ENCODE data around the gene RPL37. TPM values are rescaled to one million over a fixed set of nuclear protein-coding genes. Genes with fewer than 3 reads are reported as not detected.
"Not testable (repeated sequence)": the region's sequence is repeated elsewhere in the genome, so short reads cannot be mapped to it uniquely, and the experiment has no call there.

The RPL37 gene
- total RNA-seq, 2 donors from 2014 or later: 738 to 822 TPM

DNA sequence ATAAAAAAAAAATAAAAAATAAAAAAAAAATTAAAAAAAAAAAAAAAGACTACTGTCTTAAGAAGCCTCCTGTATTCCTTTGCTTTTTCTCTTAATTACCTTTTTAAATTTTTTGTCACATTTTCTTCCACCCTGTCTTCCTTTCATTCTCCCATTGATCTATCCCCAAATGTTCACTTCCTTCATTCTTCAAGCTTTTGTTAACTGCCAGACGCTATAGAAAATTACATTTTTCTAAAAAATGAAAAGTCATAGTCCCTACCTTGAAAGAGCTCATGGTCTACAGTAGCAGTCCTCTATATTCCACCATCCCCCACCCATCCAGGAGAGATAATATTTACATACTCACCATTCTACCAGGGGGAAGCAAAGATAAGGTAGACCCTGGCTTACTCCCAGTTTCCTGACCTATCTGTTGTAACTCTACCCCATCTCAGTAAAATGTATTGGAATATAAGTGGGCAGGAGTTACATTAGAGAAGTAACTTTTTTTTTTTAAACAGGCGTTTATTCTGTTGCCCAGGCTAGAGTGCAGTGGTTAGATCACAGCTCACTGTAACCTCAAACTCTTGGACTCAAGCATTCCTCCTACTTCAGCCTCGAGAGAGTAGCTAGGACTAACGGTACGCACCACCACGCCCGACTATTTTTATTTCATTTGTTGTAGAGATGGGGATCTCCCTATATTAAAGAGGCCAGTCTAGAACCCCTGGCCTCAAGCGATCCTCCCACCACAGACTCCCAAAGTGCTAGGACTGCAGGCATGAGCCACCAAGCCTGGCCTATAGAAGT, 33.1 kb downstream of the RPL37 start:
- intact Hi-C loops (cut with DNase I): no loop called here
- no peak for DNase-seq (ENCODE audit: low spot score)

GRCh38 chr5:40799258-40799657, 35.8 kb downstream of the RPL37 start:
- intact Hi-C loops (cut with DNase I): no loop called here
- DNase-seq (ENCODE audit: low spot score): no peak

DNA sequence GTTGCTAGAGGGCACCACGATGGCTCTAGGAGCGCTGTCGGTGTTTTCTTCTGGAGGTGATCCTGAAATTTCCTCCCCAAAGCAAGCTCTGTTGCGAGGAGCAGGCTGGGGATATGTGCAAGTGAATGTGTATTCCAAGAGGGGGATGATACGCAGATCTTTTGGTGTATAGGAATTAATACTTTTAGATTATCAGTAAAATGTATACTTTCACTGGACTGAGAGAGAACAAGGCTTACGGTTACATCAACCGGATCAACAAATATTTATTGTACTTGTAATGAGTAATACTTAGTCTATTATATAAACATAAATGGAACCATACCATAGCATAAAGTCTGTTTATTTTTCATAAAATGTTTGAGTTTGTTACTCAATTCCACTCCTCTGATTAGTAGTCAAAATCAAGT, 36.2 kb downstream of the RPL37 start:
- DNase-seq (ENCODE audit: low spot score): no peak
- intact Hi-C loops (cut with DNase I): no loop called here

DNA sequence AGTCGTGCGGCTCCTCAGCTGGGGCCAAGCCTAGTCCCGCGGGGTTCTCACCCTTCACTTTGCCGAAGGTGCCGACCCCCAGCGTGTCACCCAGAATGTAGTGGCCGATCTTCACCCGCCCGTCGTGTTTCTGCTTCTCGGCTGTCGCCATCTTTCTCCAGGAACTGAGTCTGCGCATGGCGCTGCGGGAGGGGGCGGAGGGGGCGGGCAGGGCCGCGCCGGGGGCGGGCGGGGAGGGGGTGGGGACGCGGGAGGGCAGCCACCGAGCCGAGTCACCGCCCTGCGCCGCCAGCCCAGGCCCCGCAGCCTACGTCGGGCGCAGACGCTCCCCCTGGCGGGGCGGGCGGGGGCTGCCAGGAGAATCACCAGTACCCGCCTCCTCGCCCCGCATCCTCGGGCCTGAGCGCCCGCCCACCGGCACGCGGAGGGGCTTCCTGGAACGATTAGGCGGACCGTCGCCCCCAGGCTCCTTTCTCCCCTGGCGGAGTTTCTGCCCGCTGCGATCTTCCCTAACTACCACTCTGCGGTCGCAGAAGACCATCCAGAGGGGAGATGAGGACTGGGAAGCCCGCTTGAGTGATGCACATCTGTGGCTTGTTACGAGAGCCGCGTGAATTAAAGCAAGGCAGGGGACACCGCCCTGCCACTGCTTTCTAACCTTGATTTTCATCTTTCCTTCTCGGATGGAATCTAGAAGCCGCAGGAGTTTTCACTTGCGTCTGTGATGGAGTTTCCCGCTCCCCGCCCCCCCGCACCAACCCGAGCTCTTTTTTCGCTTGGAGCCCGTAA, 36.8 kb downstream of the RPL37 start, which contains the start of gene PRKAA1:
Gene PRKAA1 (minus strand): TSS at position 363 of the 789 bp plus-strand sequence. CDS start 185 bp downstream, at position 178.
- intact Hi-C loops (cut with DNase I): no loop called here
- DNase-seq (ENCODE audit: low spot score): peak; percentile 96

DNA sequence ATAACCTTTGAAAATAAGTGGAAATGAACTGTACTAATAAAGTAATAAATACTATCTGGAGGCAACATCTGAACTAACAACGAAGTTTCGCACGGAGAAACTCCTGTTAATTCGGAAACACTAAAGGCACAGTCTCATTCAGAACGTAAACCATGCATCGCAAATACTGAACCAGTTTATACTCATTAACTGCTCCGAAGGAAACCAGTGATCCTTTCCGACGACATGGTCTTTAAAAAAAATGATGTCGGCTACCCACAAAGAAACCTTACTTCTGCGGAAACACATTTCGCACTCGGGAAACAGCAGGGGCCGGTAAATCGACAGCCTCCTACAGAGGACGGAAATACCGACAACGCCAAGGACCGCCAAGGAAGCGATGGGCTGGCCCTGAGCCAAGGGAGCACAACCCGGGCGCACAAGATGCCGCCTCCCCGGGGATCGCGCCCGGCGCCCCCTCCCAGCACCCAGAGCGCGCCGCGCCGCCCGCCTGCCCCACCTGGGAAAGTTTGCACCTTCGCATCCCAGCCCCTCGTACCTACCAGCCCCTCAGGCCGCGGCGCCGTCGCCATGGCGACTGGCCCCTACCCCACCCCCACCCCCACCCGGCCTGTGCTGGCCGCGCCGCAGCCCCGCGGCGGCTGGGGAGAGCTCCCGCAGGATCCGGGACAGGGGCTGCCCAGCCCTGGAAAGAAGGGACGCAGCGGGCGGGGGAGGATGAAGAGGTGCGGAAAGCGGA, 37.6 kb downstream of the RPL37 start:
- intact Hi-C loops (cut with DNase I): no loop called here
- DNase-seq (ENCODE audit: low spot score): peak; percentile 94

DNA sequence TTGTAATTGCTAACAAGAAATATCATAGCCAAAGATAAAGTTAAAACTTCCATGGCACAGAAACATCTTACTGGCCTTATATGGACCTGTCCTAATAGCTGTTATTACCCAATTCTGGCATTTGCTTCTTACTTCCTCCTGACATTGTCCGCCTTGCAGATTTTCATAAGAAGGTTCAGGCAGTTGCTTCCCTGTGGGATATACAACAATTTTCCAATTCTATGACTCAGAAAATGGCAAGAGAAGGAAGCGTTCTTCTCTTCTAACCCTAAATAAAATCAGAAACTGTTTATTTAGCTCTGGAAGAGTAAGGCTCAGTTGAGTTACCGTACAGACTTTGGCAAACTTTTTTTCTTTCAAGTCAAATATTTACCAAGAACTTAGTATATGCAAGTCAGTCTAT, 38.5 kb downstream of the RPL37 start:
- intact Hi-C loops (cut with DNase I): no loop called here
- no peak for DNase-seq (ENCODE audit: low spot score)

DNA sequence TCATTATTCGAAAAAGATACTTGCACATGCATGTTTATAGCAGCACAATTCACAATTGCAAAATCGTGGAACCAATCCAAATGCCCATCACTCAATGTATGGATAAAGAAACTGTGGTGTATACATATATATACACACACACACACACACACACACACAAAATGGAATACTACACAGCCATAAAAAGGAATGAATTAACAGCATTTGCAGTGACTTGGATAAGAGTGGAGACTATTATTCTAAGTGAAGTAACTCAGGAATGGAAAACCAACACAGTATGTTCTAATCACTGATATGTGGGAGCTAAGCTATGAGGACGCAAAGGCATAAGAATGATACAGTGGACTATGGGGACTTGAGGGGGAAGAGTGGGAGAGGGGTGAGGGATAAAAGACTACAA, 40.1 kb downstream of the RPL37 start:
- DNase-seq (ENCODE audit: low spot score); intact Hi-C loops (cut with DNase I): not testable (repeated sequence)

DNA sequence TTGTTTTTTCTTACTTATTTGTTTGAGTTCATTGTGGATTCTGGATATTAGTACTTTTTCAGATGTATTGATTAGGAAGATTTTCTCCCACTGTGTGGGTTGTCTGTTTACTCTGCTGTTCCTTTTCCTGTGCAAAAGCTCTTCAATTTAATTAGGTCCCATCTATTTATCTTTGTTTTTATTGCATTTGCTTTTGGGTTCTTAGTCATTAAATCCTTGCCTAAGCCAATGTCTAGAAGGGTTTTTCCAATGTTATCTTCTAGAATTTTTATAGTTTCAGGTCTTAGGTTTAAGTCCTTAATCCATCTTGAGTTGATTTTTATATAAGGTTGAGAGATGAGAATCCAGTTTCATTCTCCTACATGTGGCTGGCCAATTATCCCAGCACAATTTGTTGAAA, 40.7 kb downstream of the RPL37 start:
- DNase-seq (ENCODE audit: low spot score); intact Hi-C loops (cut with DNase I): not testable (repeated sequence)

- DNase-seq (ENCODE audit: low spot score); intact Hi-C loops (cut with DNase I): not testable (repeated sequence)
These were observed 42.3 kb downstream of the RPL37 start for GRCh38 chr5:40792691-40793090.

DNA sequence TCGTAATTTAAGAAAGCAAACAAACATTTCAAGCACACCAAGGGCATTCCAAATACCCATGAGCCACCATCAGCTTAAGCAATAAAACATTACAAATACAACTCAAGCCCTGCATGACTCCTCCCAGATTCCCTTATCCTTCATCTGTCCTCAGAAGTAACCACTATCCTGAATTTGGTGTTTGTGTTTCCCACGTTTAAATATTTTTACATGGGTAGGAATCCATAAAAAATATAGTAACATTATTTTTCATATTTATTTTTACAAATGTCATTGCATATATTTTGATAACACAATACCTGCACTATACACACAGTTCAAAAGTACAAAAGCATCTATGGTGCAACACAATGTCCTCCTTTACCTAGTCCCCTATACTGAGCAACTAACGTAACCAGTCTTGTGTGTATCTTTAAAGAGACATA, 43.3 kb downstream of the RPL37 start:
- intact Hi-C loops (cut with DNase I): no loop called here

GRCh38 chr5:40790947-40791593, 44.0 kb downstream of the RPL37 start:
- DNase-seq (ENCODE audit: low spot score): no peak
- intact Hi-C loops (cut with DNase I): no loop called here

More for the DNA sequence above, 43.3 kb downstream of the RPL37 start:
- DNase-seq (ENCODE audit: low spot score): no peak

DNA sequence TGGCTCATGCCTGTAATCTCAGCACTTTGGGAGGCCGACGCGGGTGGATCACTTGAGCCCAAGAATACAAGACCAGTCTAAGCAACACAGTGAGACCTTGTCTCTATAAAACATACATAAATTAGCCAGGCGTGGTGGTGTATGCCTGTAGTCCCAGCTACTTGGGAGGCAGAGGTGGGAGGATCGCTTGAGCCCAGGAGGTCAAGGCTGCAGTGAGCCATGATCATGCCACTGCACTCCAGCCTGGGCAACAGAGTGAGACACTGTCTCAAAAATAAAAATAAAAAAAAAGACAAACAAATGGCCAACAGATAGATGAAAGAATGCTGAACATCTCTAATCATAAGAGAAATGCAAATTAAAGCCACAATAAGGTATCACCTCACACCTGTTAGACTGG, 46.1 kb downstream of the RPL37 start:
- intact Hi-C loops (cut with DNase I): not testable (repeated sequence)

GRCh38 chr5:40787986-40788385, 47.0 kb downstream of the RPL37 start:
- DNase-seq (ENCODE audit: low spot score): no peak
- intact Hi-C loops (cut with DNase I): no loop called here

More for the DNA sequence above, 46.1 kb downstream of the RPL37 start:
- DNase-seq (ENCODE audit: low spot score): not testable (repeated sequence)

DNA sequence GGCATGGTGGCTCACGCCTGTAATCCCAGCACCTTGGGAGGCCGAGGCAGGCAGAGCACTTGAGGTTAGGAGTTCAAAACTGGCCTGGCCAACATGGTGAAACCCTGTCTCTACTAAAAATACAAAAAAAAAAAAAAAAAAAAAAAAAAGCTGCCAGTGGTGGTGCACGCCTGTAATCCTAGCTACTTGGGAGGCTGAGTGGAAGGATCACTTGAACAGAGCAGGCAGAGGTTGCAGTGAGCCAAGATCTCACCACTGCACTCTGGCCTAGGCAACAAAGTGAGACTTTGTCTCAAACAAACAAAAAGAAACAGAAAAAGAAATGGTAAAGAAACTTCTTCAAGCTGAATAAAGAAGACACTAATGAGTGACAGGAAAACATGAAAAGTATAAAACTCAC, 48.4 kb downstream of the RPL37 start:
- DNase-seq (ENCODE audit: low spot score); intact Hi-C loops (cut with DNase I): not testable (repeated sequence)

DNA sequence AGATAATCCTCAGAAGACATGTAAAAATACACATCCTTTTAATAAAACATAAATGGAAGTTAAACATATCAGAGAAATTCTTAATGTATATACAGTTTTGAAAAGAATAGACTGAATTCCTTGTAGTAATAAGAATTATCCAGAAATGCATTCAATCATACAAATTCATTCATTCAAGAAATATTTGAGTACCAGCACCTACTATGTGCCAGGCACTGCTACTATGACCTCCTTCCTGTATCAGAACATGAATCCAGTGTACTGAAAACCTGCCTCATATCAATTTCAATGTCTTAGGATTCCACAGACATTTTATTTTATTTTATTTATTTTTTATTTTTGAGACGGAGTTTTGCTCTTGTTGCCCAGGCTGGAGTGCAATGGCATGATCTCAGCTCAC, 50.1 kb downstream of the RPL37 start:
- intact Hi-C loops (cut with DNase I): no loop called here
- DNase-seq (ENCODE audit: low spot score): no peak

GRCh38 chr5:40784027-40784653, 50.9 kb downstream of the RPL37 start:
- intact Hi-C loops (cut with DNase I): no loop called here
- no peak for DNase-seq (ENCODE audit: low spot score)

GRCh38 chr5:40781843-40782409, 53.1 kb downstream of the RPL37 start:
- intact Hi-C loops (cut with DNase I): no loop called here
- no peak for DNase-seq (ENCODE audit: low spot score)

- intact Hi-C loops (cut with DNase I): no loop called here
- DNase-seq (ENCODE audit: low spot score): no peak
These were observed 54.2 kb downstream of the RPL37 start for GRCh38 chr5:40780858-40781257.
